Thoracic aorta (tissue), 2 donors: ENCODE data around the gene RNF111. TPM values are rescaled to one million over a fixed set of nuclear protein-coding genes. Genes with fewer than 3 reads are reported as not detected.

Experiments used
- ATAC-seq: fragments of 150-250 bp; one replicate; pipeline ENCODE4 v1.8.0; 2017; ENCODE audit warnings: low read depth; ENCODE audit not compliant: insufficient number of reproducible peaks, low FRiP score
- DNase-seq: peaks from one replicate; pipeline ENCODE4 v3.0.0-alpha.2; 2020; ENCODE audit warnings: low spot score
- H3K27ac ChIP-seq, 2 donors: fragments of 200-600 bp; sonication (generic); 1 replicate in 1 of 2; 2 replicates in 1 of 2; pipeline ENCODE4 v1.5.1; 2016; ENCODE audit warnings: mild to moderate bottlenecking in 2 of 2, moderate library complexity in 2 of 2
- H3K27me3 ChIP-seq: fragments of 200-600 bp; sonication (generic); replicated peaks from 2 replicates; pipeline ENCODE4 v1.6.0; 2016; ENCODE audit warnings: mild to moderate bottlenecking; ENCODE audit not compliant: insufficient read depth
- H3K36me3 ChIP-seq: fragments of 200-600 bp; sonication (generic); one replicate; pipeline ENCODE4 v1.5.1; 2016
- H3K4me1 ChIP-seq, 2 donors: fragments of 200-600 bp; sonication (generic); 1 replicate in 1 of 2; 2 replicates in 1 of 2; pipeline versions ENCODE4 v1.5.1 to v1.6.0; 2016; ENCODE audit warnings: low read depth in 2 of 2, mild to moderate bottlenecking in 1 of 2; ENCODE audit not compliant: control insufficient read depth in 1 of 2
- H3K4me3 ChIP-seq: fragments of 200-600 bp; sonication (generic); 2 replicates; pipeline ENCODE4 v1.5.1; 2016; ENCODE audit warnings: mild to moderate bottlenecking
- H3K9me3 ChIP-seq: fragments of 200-600 bp; sonication (generic); 2 replicates; pipeline ENCODE4 v1.5.1; 2016
- CTCF ChIP-seq: fragments of 200-600 bp; sonication (generic); IDR thresholded peaks from one replicate; pipeline ENCODE4 v1.5.1; 2019; ENCODE audit warnings: antibody characterized with exemption
- total RNA-seq, 2 donors: library from RNA; depleted of rRNA; stranded (reverse); fragments of >200 nt; gene quantifications; one replicate each; pipeline versions ENCODE4 v1.1.0 to v1.2.3, GENCODE V29; 2016

The RNF111 gene
- total RNA-seq, 2 donors from 2014 or later: 33.8 to 34.1 TPM

- Histone ChIP-seq H3K36me3 (no peaks in the 10 kb centered on the region), H3K27ac (no peak overlapping the region), H3K27me3 (no peaks in the 10 kb centered on the region), H3K9me3 (no peaks in the 10 kb centered on the region), H3K4me3 (no peak overlapping the region), H3K4me1 (peaks cover 5 to 16% of the 10 kb centered on the region in 2 donors)
- DNase-seq (no peak), ATAC-seq (no peak)
- no peak for TF ChIP-seq CTCF
Measured at GRCh38 chr15:59013246-59013873, 25.9 kb downstream of the RNF111 start.

- Histone ChIP-seq H3K36me3 (no peaks in the 10 kb centered on the region), H3K27ac (peak overlapping the region in 1 of 2 donors; percentile 15), H3K9me3 (no peaks in the 10 kb centered on the region), H3K4me3 (no peak overlapping the region), H3K4me1 (peaks cover 5 to 16% of the 10 kb centered on the region in 2 donors), H3K27me3 (no peaks in the 10 kb centered on the region)
- TF ChIP-seq CTCF: no peak
- ATAC-seq: no peak
- DNase-seq: no peak
Measured at GRCh38 chr15:59014068-59014467, 26.6 kb downstream of the RNF111 start.

GRCh38 chr15:59017449-59017848, 30.0 kb downstream of the RNF111 start:
- H3K4me3 ChIP-seq: no peak overlapping the region
- TF ChIP-seq CTCF: no peak
- H3K9me3 ChIP-seq: no peaks in the 10 kb centered on the region
- H3K4me1 ChIP-seq: peaks cover 5 to 16% of the 10 kb centered on the region in 2 donors
- no peaks in the 10 kb centered on the region for H3K36me3 ChIP-seq
- ATAC-seq (no peak), DNase-seq (no peak)
- no peak overlapping the region for H3K27ac ChIP-seq
- H3K27me3 ChIP-seq: no peaks in the 10 kb centered on the region

- no peaks in the 10 kb centered on the region for H3K36me3 ChIP-seq
- H3K27ac ChIP-seq: no peak overlapping the region
- H3K4me3 ChIP-seq: no peak overlapping the region
- DNase-seq: no peak
- no peak for TF ChIP-seq CTCF
- H3K4me1 ChIP-seq: peaks cover 2 to 10% of the 10 kb centered on the region in 2 donors
- H3K9me3 ChIP-seq: no peaks in the 10 kb centered on the region
- no peak for ATAC-seq
- H3K27me3 ChIP-seq: no peaks in the 10 kb centered on the region
Measured at GRCh38 chr15:59018833-59019232, 31.4 kb downstream of the RNF111 start.

- Histone ChIP-seq H3K27ac (no peak overlapping the region), H3K4me1 (no peaks in the 10 kb centered on the region), H3K9me3 (no peaks in the 10 kb centered on the region), H3K27me3 (no peaks in the 10 kb centered on the region), H3K36me3 (peaks cover 7% of the 10 kb centered on the region), H3K4me3 (no peak overlapping the region)
- TF ChIP-seq CTCF: no peak
- ATAC-seq (no peak), DNase-seq (no peak)
Measured at GRCh38 chr15:59020322-59020721, 32.9 kb downstream of the RNF111 start.
